ENCODE measurements around the gene LYSMD1.

The LYSMD1 gene

GRCh38 chr1:151158751-151159251, 6.9 kb downstream of the LYSMD1 start:
- Histone ChIP-seq H3K4me1 (ENCODE audit: insufficient read depth, low read length) (peaks cover 35% of the 10 kb centered on the region), H4K20me1 (ENCODE audit: insufficient read depth, low read length) (no peaks in the 10 kb centered on the region), H3K27ac (ENCODE audit: low read length) (peak overlapping the region; percentile 51; the same call in 1 of the 2 replicates), H3K36me3 (ENCODE audit: insufficient read depth, low read length) (peaks cover 35% of the 10 kb centered on the region), H3K79me2 (ENCODE audit: insufficient read depth, low read length) (peaks cover 9% of the 10 kb centered on the region), H2AFZ (ENCODE audit: low read depth, low read length) (no peak overlapping the region), H3K27me3 (ENCODE audit: insufficient read depth, low read length, poor library complexity) (no peaks in the 10 kb centered on the region), H3K9me3 (ENCODE audit: insufficient read depth, low read length, severe bottlenecking) (no peaks in the 10 kb centered on the region), H3K4me3 (ENCODE audit: low read depth in 1 of 2, low read length in 2 of 2) (no peak overlapping the region), H3K9ac (ENCODE audit: low read depth, low read length) (no peak overlapping the region), H3K4me2 (ENCODE audit: insufficient read depth, low read length) (no peak overlapping the region)
- TF ChIP-seq CTCF (IDR thresholded peaks at IDR 0.05; ENCODE audit: borderline replicate concordance, extremely low read depth, low read length, poor library complexity, severe bottlenecking) (no peak), EZH2 (IDR thresholded peaks at IDR 0.05; ENCODE audit: borderline replicate concordance, low read depth, low read length, severe bottlenecking) (no peak)
- DNase-seq (no peak), ATAC-seq (ENCODE audit: insufficient read depth, low read depth) (no peak)

GRCh38 chr1:151158326-151158725, 7.4 kb downstream of the LYSMD1 start:
- Histone ChIP-seq H3K9ac (ENCODE audit: low read depth, low read length) (no peak overlapping the region), H3K79me2 (ENCODE audit: insufficient read depth, low read length) (peaks cover 6% of the 10 kb centered on the region), H2AFZ (ENCODE audit: low read depth, low read length) (no peak overlapping the region), H3K36me3 (ENCODE audit: insufficient read depth, low read length) (peaks cover 35% of the 10 kb centered on the region), H3K27ac (ENCODE audit: low read length) (peak overlapping the region; percentile 51), H4K20me1 (ENCODE audit: insufficient read depth, low read length) (no peaks in the 10 kb centered on the region), H3K4me3 (ENCODE audit: low read depth in 1 of 2, low read length in 2 of 2) (no peak overlapping the region), H3K9me3 (ENCODE audit: insufficient read depth, low read length, severe bottlenecking) (no peaks in the 10 kb centered on the region), H3K4me1 (ENCODE audit: insufficient read depth, low read length) (peaks cover 31% of the 10 kb centered on the region), H3K4me2 (ENCODE audit: insufficient read depth, low read length) (no peak overlapping the region), H3K27me3 (ENCODE audit: insufficient read depth, low read length, poor library complexity) (no peaks in the 10 kb centered on the region)
- no peak for TF ChIP-seq CTCF (IDR thresholded peaks at IDR 0.05; ENCODE audit: borderline replicate concordance, extremely low read depth, low read length, poor library complexity, severe bottlenecking)
- TF ChIP-seq EZH2 (IDR thresholded peaks at IDR 0.05; ENCODE audit: borderline replicate concordance, low read depth, low read length, severe bottlenecking) = no peak
- no peak for ATAC-seq (ENCODE audit: insufficient read depth, low read depth)
- DNase-seq = no peak

- no peaks in the 10 kb centered on the region for H3K27me3 ChIP-seq (ENCODE audit: insufficient read depth, low read length, poor library complexity)
- H3K27ac ChIP-seq (ENCODE audit: low read length) = peak overlapping the region; percentile 89
- no peak for TF ChIP-seq EZH2 (IDR thresholded peaks at IDR 0.05; ENCODE audit: borderline replicate concordance, low read depth, low read length, severe bottlenecking)
- peak; percentile 28 for TF ChIP-seq CTCF (IDR thresholded peaks at IDR 0.05; ENCODE audit: borderline replicate concordance, extremely low read depth, low read length, poor library complexity, severe bottlenecking)
- no peaks in the 10 kb centered on the region for H3K9me3 ChIP-seq (ENCODE audit: insufficient read depth, low read length, severe bottlenecking)
- peak overlapping the region; percentile 18 to 54; a peak in 3 of 4 replicates for H3K4me3 ChIP-seq (ENCODE audit: low read depth in 1 of 2, low read length in 2 of 2)
- peak overlapping the region; percentile 71 for H3K4me2 ChIP-seq (ENCODE audit: insufficient read depth, low read length)
- peak overlapping the region; percentile 73 for H2AFZ ChIP-seq (ENCODE audit: low read depth, low read length)
- ATAC-seq (ENCODE audit: insufficient read depth, low read depth) = peak; percentile 95
- H3K79me2 ChIP-seq (ENCODE audit: insufficient read depth, low read length) = peaks cover 4% of the 10 kb centered on the region
- DNase-seq = peak; percentile 90
- no peaks in the 10 kb centered on the region for H4K20me1 ChIP-seq (ENCODE audit: insufficient read depth, low read length)
- peaks cover 35% of the 10 kb centered on the region for H3K36me3 ChIP-seq (ENCODE audit: insufficient read depth, low read length)
- H3K9ac ChIP-seq (ENCODE audit: low read depth, low read length) = peak overlapping the region; percentile 55
- peaks cover 31% of the 10 kb centered on the region for H3K4me1 ChIP-seq (ENCODE audit: insufficient read depth, low read length)
Observed at GRCh38 chr1:151157067-151157531, 8.6 kb downstream of the LYSMD1 start.

Measured in DND-41 (cell line).